ENCODE results near the gene MTG2. TPM values are rescaled to one million over a fixed set of nuclear protein-coding genes. Genes with fewer than 3 reads are reported as not detected.
A peak's percentile ranks its signal among the peaks of the same experiment; 100 is the strongest.

The MTG2 gene
- total and polyA plus RNA-seq, 2 of the 13 experiments (the other 11 are each of a cell fraction or from before 2014, with no cell fraction given): 20.4 to 37.8 TPM

DNA sequence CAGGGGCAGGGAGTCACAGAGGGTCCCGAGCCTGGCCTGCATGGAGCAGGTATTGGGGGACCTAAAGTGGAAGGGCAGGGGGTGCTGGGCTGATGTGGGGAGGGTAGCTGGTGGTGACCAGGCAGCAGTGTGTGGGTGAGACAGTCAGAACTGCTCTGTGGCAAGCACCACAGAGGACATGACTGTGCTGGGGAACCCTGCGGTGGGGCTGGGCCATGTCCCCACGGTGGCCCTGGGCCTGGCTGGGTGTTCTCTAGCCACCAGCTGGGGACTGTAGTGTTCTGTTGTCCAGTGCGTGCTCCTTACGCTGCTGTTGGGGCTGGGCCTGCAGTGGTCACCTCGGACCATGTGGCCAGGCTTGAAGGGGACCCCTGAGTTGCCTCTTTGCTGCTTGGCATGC is 35.7 kb upstream of the MTG2 start (continued):
- TF ChIP-seq ZNF317 (CRISPR knock-in tag; IDR thresholded peaks at IDR 0.05) (no peak), TMF1 (CRISPR knock-in tag; IDR thresholded peaks at IDR 0.05; ENCODE audit: low read depth) (no peak), ZNF124 (CRISPR knock-in tag; IDR thresholded peaks at IDR 0.05) (no peak), ZFP62 (CRISPR knock-in tag; IDR thresholded peaks at IDR 0.05) (no peak), TCF7 (IDR thresholded peaks at IDR 0.05; ENCODE audit: low read depth) (no peak), FOXO1 (CRISPR knock-in tag; IDR thresholded peaks at IDR 0.05) (no peak), ZNF644 (CRISPR knock-in tag; IDR thresholded peaks at IDR 0.05; ENCODE audit: low read depth) (no peak), ZNF547 (CRISPR knock-in tag; IDR thresholded peaks at IDR 0.05) (no peak), NFKB2 (CRISPR knock-in tag; IDR thresholded peaks at IDR 0.05; ENCODE audit: borderline replicate concordance) (0 out of 2 replicates have a peak, but pooled peaks have one; percentile 55), ZNF44 (CRISPR knock-in tag; IDR thresholded peaks at IDR 0.05) (no peak), KLF11 (CRISPR knock-in tag; IDR thresholded peaks at IDR 0.05) (no peak), NAIF1 (CRISPR knock-in tag; IDR thresholded peaks at IDR 0.05; ENCODE audit: borderline replicate concordance) (no peak), HDAC1 (CRISPR knock-in tag; IDR thresholded peaks at IDR 0.05) (no peak), ZNF558 (CRISPR knock-in tag; IDR thresholded peaks at IDR 0.05; ENCODE audit: borderline replicate concordance) (no peak), ZFY (CRISPR knock-in tag; IDR thresholded peaks at IDR 0.05) (no peak), KDM1A (CRISPR knock-in tag; IDR thresholded peaks at IDR 0.05) (no peak), HNF4A (CRISPR knock-in tag; IDR thresholded peaks at IDR 0.05) (0 out of 2 replicates have a peak, but pooled peaks have one; percentile 5), MTF1 (CRISPR knock-in tag; IDR thresholded peaks at IDR 0.05) (no peak)
- TF ChIP-seq, protein P1, sequence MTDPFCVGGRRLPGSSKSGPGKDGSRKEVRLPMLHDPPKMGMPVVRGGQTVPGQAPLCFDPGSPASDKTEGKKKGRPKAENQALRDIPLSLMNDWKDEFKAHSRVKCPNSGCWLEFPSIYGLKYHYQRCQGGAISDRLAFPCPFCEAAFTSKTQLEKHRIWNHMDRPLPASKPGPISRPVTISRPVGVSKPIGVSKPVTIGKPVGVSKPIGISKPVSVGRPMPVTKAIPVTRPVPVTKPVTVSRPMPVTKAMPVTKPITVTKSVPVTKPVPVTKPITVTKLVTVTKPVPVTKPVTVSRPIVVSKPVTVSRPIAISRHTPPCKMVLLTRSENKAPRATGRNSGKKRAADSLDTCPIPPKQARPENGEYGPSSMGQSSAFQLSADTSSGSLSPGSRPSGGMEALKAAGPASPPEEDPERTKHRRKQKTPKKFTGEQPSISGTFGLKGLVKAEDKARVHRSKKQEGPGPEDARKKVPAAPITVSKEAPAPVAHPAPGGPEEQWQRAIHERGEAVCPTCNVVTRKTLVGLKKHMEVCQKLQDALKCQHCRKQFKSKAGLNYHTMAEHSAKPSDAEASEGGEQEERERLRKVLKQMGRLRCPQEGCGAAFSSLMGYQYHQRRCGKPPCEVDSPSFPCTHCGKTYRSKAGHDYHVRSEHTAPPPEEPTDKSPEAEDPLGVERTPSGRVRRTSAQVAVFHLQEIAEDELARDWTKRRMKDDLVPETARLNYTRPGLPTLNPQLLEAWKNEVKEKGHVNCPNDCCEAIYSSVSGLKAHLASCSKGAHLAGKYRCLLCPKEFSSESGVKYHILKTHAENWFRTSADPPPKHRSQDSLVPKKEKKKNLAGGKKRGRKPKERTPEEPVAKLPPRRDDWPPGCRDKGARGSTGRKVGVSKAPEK (CRISPR knock-in tag; IDR thresholded peaks at IDR 0.05; ENCODE audit: borderline replicate concordance): no peak
- TF ChIP-seq, protein P2, sequence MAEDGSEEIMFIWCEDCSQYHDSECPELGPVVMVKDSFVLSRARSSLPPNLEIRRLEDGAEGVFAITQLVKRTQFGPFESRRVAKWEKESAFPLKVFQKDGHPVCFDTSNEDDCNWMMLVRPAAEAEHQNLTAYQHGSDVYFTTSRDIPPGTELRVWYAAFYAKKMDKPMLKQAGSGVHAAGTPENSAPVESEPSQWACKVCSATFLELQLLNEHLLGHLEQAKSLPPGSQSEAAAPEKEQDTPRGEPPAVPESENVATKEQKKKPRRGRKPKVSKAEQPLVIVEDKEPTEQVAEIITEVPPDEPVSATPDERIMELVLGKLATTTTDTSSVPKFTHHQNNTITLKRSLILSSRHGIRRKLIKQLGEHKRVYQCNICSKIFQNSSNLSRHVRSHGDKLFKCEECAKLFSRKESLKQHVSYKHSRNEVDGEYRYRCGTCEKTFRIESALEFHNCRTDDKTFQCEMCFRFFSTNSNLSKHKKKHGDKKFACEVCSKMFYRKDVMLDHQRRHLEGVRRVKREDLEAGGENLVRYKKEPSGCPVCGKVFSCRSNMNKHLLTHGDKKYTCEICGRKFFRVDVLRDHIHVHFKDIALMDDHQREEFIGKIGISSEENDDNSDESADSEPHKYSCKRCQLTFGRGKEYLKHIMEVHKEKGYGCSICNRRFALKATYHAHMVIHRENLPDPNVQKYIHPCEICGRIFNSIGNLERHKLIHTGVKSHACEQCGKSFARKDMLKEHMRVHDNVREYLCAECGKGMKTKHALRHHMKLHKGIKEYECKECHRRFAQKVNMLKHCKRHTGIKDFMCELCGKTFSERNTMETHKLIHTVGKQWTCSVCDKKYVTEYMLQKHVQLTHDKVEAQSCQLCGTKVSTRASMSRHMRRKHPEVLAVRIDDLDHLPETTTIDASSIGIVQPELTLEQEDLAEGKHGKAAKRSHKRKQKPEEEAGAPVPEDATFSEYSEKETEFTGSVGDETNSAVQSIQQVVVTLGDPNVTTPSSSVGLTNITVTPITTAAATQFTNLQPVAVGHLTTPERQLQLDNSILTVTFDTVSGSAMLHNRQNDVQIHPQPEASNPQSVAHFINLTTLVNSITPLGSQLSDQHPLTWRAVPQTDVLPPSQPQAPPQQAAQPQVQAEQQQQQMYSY (CRISPR knock-in tag; IDR thresholded peaks at IDR 0.05): no peak
- TF ChIP-seq, protein P3, sequence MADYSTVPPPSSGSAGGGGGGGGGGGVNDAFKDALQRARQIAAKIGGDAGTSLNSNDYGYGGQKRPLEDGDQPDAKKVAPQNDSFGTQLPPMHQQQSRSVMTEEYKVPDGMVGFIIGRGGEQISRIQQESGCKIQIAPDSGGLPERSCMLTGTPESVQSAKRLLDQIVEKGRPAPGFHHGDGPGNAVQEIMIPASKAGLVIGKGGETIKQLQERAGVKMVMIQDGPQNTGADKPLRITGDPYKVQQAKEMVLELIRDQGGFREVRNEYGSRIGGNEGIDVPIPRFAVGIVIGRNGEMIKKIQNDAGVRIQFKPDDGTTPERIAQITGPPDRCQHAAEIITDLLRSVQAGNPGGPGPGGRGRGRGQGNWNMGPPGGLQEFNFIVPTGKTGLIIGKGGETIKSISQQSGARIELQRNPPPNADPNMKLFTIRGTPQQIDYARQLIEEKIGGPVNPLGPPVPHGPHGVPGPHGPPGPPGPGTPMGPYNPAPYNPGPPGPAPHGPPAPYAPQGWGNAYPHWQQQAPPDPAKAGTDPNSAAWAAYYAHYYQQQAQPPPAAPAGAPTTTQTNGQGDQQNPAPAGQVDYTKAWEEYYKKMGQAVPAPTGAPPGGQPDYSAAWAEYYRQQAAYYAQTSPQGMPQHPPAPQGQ (CRISPR knock-in tag; IDR thresholded peaks at IDR 0.05; ENCODE audit: borderline replicate concordance): no peak
- TF ChIP-seq, protein P4, sequence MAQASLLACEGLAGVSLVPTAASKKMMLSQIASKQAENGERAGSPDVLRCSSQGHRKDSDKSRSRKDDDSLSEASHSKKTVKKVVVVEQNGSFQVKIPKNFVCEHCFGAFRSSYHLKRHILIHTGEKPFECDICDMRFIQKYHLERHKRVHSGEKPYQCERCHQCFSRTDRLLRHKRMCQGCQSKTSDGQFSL (CRISPR knock-in tag; IDR thresholded peaks at IDR 0.05): no peak
- TF ChIP-seq, protein P5, sequence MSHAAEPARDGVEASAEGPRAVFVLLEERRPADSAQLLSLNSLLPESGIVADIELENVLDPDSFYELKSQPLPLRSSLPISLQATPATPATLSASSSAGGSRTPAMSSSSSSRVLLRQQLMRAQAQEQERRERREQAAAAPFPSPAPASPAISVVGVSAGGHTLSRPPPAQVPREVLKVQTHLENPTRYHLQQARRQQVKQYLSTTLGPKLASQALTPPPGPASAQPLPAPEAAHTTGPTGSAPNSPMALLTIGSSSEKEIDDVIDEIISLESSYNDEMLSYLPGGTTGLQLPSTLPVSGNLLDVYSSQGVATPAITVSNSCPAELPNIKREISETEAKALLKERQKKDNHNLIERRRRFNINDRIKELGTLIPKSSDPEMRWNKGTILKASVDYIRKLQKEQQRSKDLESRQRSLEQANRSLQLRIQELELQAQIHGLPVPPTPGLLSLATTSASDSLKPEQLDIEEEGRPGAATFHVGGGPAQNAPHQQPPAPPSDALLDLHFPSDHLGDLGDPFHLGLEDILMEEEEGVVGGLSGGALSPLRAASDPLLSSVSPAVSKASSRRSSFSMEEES (CRISPR knock-in tag; IDR thresholded peaks at IDR 0.05): no peak

All from HepG2 (cell line).